ENCODE measurements around the gene CSMD2.
"Not testable (repeated sequence)": the region's sequence is repeated elsewhere in the genome, so short reads cannot be mapped to it uniquely, and the experiment has no call there.

Gene CSMD2

DNA sequence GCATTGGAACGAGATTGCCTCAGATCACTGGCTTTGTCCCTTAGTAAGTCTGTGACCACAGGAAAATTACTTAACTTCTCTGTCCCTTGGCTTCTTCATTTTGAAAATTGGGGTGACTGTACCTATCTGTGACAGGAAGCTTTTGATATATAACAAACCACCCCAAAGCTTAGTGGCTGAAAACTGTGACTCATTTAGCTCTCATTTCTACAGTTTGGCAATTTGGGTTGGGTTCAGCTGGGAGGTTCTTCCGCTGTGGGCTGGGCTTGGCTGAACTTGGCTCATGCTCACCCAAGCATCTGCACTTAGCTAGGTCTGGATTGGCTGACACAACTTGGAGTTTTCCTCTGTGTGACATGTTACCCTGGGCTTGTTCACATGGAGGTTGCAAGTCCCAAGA lies 25.7 kb upstream of the CSMD2 start:
- Histone ChIP-seq H3K4me3 (ENCODE audit: low read depth in 1 of 2, low read length in 1 of 2) (no peak overlapping the region), H3K36me3 (no peaks in the 10 kb centered on the region), H3K27ac (no peak overlapping the region), H3K9me3 (no peaks in the 10 kb centered on the region), H3K4me1 (ENCODE audit: control insufficient read depth in 1 of 2, insufficient read depth in 1 of 2, low read depth in 1 of 2, low read length in 1 of 2) (no peaks in the 10 kb centered on the region), H3K27me3 (peaks cover 25% of the 10 kb centered on the region)
- TF ChIP-seq CTCF (IDR thresholded peaks at IDR 0.05) = no peak

- TF ChIP-seq CTCF (IDR thresholded peaks at IDR 0.05) = no peak
- Histone ChIP-seq H3K4me3 (ENCODE audit: low read depth in 1 of 2, low read length in 1 of 2) (no peak overlapping the region), H3K27me3 (peaks cover 25% of the 10 kb centered on the region), H3K36me3 (no peaks in the 10 kb centered on the region), H3K9me3 (no peaks in the 10 kb centered on the region), H3K4me1 (ENCODE audit: control insufficient read depth in 1 of 2, insufficient read depth in 1 of 2, low read depth in 1 of 2, low read length in 1 of 2) (no peaks in the 10 kb centered on the region), H3K27ac (no peak overlapping the region)
These were observed 24.0 kb upstream of the CSMD2 start for GRCh38 chr1:34188985-34189384.

- Histone ChIP-seq H3K27ac (no peak overlapping the region), H3K4me3 (ENCODE audit: low read depth in 1 of 2, low read length in 1 of 2) (no peak overlapping the region), H3K27me3 (peaks cover 25% of the 10 kb centered on the region), H3K36me3 (no peaks in the 10 kb centered on the region), H3K4me1 (ENCODE audit: control insufficient read depth in 1 of 2, insufficient read depth in 1 of 2, low read depth in 1 of 2, low read length in 1 of 2) (no peaks in the 10 kb centered on the region), H3K9me3 (no peaks in the 10 kb centered on the region)
- no peak for TF ChIP-seq CTCF (IDR thresholded peaks at IDR 0.05)
These were observed 23.4 kb upstream of the CSMD2 start for GRCh38 chr1:34188418-34188817.

DNA sequence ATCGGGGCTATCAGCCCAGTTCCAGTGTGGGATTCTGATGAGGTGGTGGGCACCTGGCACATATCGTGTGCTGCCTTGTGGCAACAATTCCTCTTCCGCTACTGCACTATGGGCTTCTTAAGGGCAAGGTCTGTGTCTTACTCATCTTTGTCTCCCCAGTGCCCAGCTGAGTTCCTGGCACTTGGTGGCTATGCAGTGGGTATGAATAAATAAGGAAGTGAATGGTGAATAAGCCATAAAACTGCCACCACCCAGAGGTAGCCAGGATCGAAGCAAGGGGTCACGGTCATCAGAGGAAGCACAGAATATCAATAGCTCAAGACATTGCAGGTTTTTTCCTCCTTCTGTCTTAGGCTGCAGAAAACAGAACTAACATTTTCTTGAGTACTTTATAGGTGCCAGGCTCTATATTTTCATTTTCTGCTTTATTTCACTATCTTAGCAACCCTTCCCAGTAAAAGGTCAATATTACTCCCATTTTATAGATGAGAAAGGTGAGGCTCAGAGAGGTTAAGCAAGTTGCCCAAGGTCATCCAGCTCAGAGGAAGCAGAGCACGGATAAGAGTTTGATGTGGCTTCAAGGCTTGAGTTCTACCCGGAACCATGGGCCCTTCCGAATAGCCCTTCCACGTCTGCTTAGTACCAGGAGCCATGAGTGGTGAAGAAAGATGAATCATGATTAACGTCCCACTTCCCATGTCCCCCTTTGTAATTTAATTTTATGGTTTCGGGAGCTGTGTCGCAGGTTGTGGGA lies 21.9 kb upstream of the CSMD2 start:
- no peak for TF ChIP-seq CTCF (IDR thresholded peaks at IDR 0.05)

GRCh38 chr1:34183381-34183780 lies 18.4 kb upstream of the CSMD2 start:
- not testable (repeated sequence) for H3K4me3 ChIP-seq (ENCODE audit: low read depth in 1 of 2, low read length in 1 of 2); H3K9me3 ChIP-seq; H3K4me1 ChIP-seq (ENCODE audit: control insufficient read depth in 1 of 2, insufficient read depth in 1 of 2, low read depth in 1 of 2, low read length in 1 of 2); H3K27ac ChIP-seq; H3K36me3 ChIP-seq
- H3K27me3 ChIP-seq = peaks cover 37% of the 10 kb centered on the region

More for the DNA sequence above, 21.9 kb upstream of the CSMD2 start:
- Histone ChIP-seq H3K9me3 (no peaks in the 10 kb centered on the region), H3K4me3 (ENCODE audit: low read depth in 1 of 2, low read length in 1 of 2) (no peak overlapping the region), H3K4me1 (ENCODE audit: control insufficient read depth in 1 of 2, insufficient read depth in 1 of 2, low read depth in 1 of 2, low read length in 1 of 2) (no peaks in the 10 kb centered on the region), H3K27ac (no peak overlapping the region), H3K27me3 (peaks cover 25% of the 10 kb centered on the region), H3K36me3 (no peaks in the 10 kb centered on the region)

GRCh38 chr1:34178072-34178471 lies 13.0 kb upstream of the CSMD2 start:
- Histone ChIP-seq H3K36me3 (no peaks in the 10 kb centered on the region), H3K4me1 (ENCODE audit: control insufficient read depth in 1 of 2, insufficient read depth in 1 of 2, low read depth in 1 of 2, low read length in 1 of 2) (no peaks in the 10 kb centered on the region), H3K4me3 (ENCODE audit: low read depth in 1 of 2, low read length in 1 of 2) (no peak overlapping the region), H3K27ac (no peak overlapping the region), H3K27me3 (peaks cover 77% of the 10 kb centered on the region), H3K9me3 (no peaks in the 10 kb centered on the region)
- TF ChIP-seq CTCF (IDR thresholded peaks at IDR 0.05) = no peak

Measured in neutrophil (primary cell).